Heart left ventricle (tissue), 13 donors: ENCODE data around the gene AHNAK2.

ENCODE experiments used
- POLR2A ChIP-seq, 2 donors: fragments of 450-650 bp; IDR thresholded peaks; one replicate each; pipeline ENCODE4 v1.6.1; 2017; ENCODE audit warnings: antibody characterized with exemption in 2 of 2, mild to moderate bottlenecking in 2 of 2, moderate library complexity in 2 of 2
- TF ChIP-seq, protein P1 (sequence below), 12 donors: fragments of 200-600 bp; sonication (generic) in 4 of 12; IDR thresholded peaks; one replicate each; pipeline versions ENCODE4 v1.5.0 to v1.8.0; 2018 to 2022; ENCODE audit warnings: antibody characterized with exemption in 12 of 12, mild to moderate bottlenecking in 5 of 12
- donor health status: ischemic (EF 13 %, LVEDD 7.1; RV severe dilation, severe dysfunction).
- donor health status: DM: no; HTN: yes; CAD: no.
- donor health status: DM: no; HTN: no; CAD: no.
- donor health status: ischemic (EF 25% LVEDD 6.9; RV normal size, moderate dysfunction).
- donor health status: ischemic (EF 25% LVEDD 5.7; RV mildly dilated, moderate dysfunction).
- donor health status: ischemic (EF 35%, LVEDD 5.7; RV mildly dilated, moderate dysfunction).
- donor health status: nonischemic (EF 11% LVEDD 7.7; RV severe dilation, severe dysfunction).
- donor health status: DM: yes; HTN: yes; CAD: no.
- donor health status: PGD.
- donor health status: ischemic (EF 29% LVEDD 5.4; RV normal size, mild dysfunction).
- donor health status: nonischemic (EF 23%, LVEDD 6.1; RV moderate dilation, normal function).

DNA sequence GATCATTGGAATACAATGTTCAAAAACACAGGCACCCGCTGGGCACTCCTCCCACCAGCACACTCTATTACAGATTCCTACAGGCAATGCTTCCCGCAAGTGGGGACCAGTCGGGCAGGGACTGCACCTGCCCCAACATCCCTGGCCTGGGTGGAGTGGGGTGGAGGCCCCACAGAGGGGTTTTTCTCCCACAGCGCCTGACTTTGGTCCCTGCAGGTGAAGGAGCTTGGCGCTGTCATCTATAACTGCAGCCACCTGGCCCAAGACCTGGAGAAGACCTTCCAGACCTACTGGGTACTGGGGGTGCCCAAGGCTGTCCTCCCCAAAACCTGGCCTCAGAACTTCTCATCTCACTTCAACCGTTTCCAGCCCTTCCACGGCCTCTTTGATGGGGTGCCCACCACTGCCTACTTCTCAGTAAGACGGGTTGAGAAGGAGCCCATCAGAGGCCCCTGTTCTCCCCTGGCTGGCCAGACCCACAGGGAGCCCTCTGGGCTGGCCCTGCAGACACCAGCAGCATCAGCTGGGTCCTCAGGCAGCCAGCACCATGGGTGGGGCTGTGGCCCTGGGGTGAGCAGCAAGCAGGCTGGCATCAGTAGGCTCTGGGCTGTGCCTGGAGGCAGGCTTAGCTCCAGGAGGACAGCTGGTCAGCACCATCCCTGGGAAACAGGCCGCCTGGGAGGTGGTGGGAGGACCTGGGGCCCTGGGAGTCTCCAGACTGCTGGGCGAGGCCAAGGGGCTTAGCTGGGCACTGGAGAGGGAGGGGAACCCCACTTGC is 47.5 kb downstream of the AHNAK2 start:
- TF ChIP-seq, protein P1, sequence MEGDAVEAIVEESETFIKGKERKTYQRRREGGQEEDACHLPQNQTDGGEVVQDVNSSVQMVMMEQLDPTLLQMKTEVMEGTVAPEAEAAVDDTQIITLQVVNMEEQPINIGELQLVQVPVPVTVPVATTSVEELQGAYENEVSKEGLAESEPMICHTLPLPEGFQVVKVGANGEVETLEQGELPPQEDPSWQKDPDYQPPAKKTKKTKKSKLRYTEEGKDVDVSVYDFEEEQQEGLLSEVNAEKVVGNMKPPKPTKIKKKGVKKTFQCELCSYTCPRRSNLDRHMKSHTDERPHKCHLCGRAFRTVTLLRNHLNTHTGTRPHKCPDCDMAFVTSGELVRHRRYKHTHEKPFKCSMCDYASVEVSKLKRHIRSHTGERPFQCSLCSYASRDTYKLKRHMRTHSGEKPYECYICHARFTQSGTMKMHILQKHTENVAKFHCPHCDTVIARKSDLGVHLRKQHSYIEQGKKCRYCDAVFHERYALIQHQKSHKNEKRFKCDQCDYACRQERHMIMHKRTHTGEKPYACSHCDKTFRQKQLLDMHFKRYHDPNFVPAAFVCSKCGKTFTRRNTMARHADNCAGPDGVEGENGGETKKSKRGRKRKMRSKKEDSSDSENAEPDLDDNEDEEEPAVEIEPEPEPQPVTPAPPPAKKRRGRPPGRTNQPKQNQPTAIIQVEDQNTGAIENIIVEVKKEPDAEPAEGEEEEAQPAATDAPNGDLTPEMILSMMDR (IDR thresholded peaks at IDR 0.05), result no peak
- TF ChIP-seq POLR2A (IDR thresholded peaks at IDR 0.05), result no peak
